Liver (tissue), 9 donors: ENCODE results near the gene SNU13. TPM values are rescaled to one million over a fixed set of nuclear protein-coding genes. Genes with fewer than 3 reads are reported as not detected.

Source experiments
- DNase-seq: peaks from one replicate; pipeline ENCODE4 v3.0.0-alpha.2; 2017; ENCODE audit warnings: low spot score
- H3K27ac ChIP-seq, 2 donors: one replicate each; pipeline ENCODE4 v1.7.0; 2013; ENCODE audit warnings: inconsistent platforms in 2 of 2, low read length in 2 of 2, control low read depth in 1 of 2, low read depth in 1 of 2, mild to moderate bottlenecking in 1 of 2
- H3K27me3 ChIP-seq, 4 donors: one replicate each; pipeline versions ENCODE4 v1.6.1 to v1.7.0; 2013; ENCODE audit warnings: low read length in 3 of 4, inconsistent platforms in 1 of 4, mild to moderate bottlenecking in 1 of 4, moderate library complexity in 1 of 4; ENCODE audit not compliant: control insufficient read depth in 4 of 4, insufficient read depth in 4 of 4
- H3K36me3 ChIP-seq, 4 donors: one replicate each; pipeline versions ENCODE4 v1.6.1 to v1.7.0; 2013; ENCODE audit warnings: low read length in 3 of 4, mild to moderate bottlenecking in 3 of 4, low read depth in 1 of 4, moderate library complexity in 1 of 4; ENCODE audit not compliant: control insufficient read depth in 4 of 4, insufficient read depth in 3 of 4
- H3K4me1 ChIP-seq, 4 donors: one replicate each; pipeline versions ENCODE4 v1.6.1 to v1.7.0; 2013; ENCODE audit warnings: low read length in 3 of 4, mild to moderate bottlenecking in 3 of 4, moderate library complexity in 1 of 4; ENCODE audit not compliant: control insufficient read depth in 4 of 4, insufficient read depth in 4 of 4
- H3K4me3 ChIP-seq, 3 donors: one replicate each; pipeline versions ENCODE4 v1.6.1 to v1.7.0; 2013; ENCODE audit warnings: low read length in 3 of 3, control low read depth in 1 of 3, low read depth in 1 of 3, mild to moderate bottlenecking in 1 of 3
- H3K9ac ChIP-seq, 2 donors: one replicate each; pipeline ENCODE4 v1.7.0; 2013; ENCODE audit warnings: low read length in 2 of 2, mild to moderate bottlenecking in 2 of 2, moderate library complexity in 2 of 2, control low read depth in 1 of 2, low read depth in 1 of 2
- H3K9me3 ChIP-seq, 4 donors: one replicate each; pipeline versions ENCODE4 v1.6.1 to v1.7.0; 2013; ENCODE audit warnings: low read length in 3 of 4; ENCODE audit not compliant: control insufficient read depth in 4 of 4
- ATF3 ChIP-seq: IDR thresholded peaks from 2 replicates; pipeline ENCODE4 v1.6.1; 2016; ENCODE audit warnings: antibody characterized with exemption
- CTCF ChIP-seq: fragments of 150-350 bp; IDR thresholded peaks from 2 replicates; pipeline ENCODE4 v1.5.1; 2017; ENCODE audit warnings: improper control_type of control experiment, low read depth, low read length; ENCODE audit not compliant: missing input control
- EGR1 ChIP-seq, 2 donors: IDR thresholded peaks; 2 replicates each; pipeline ENCODE4 v1.6.1; 2016 to 2018; ENCODE audit warnings: antibody characterized with exemption in 2 of 2, low read depth in 2 of 2
- FOXA1 ChIP-seq: IDR thresholded peaks from 2 replicates; pipeline ENCODE4 v1.6.1; 2016; ENCODE audit warnings: antibody characterized with exemption
- GABPA ChIP-seq, 2 donors: IDR thresholded peaks in 1 of 2; conservative IDR thresholded peaks in 1 of 2; 2 replicates each; pipeline ENCODE4 v1.6.1; 2016; ENCODE audit warnings: antibody characterized with exemption in 2 of 2, mild to moderate bottlenecking in 1 of 2, moderate library complexity in 1 of 2
- HNF4A ChIP-seq, 2 donors: conservative IDR thresholded peaks; 2 replicates each; pipeline ENCODE4 v1.6.1; 2016; ENCODE audit warnings: antibody characterized with exemption in 2 of 2, mild to moderate bottlenecking in 2 of 2
- HNF4G ChIP-seq: IDR thresholded peaks from 2 replicates; pipeline ENCODE4 v1.6.1; 2016; ENCODE audit warnings: antibody characterized with exemption
- JUND ChIP-seq, 2 donors: IDR thresholded peaks; 2 replicates each; pipeline ENCODE4 v1.6.1; 2016; ENCODE audit warnings: antibody characterized with exemption in 2 of 2
- MAX ChIP-seq: IDR thresholded peaks from 2 replicates; pipeline ENCODE4 v1.6.1; 2016; ENCODE audit warnings: antibody characterized with exemption
- NR2F2 ChIP-seq: IDR thresholded peaks from 2 replicates; pipeline ENCODE4 v1.6.1; 2016; ENCODE audit warnings: antibody characterized with exemption
- RAD21 ChIP-seq, 2 donors: IDR thresholded peaks; 2 replicates each; pipeline ENCODE4 v1.6.1; 2016; ENCODE audit warnings: antibody characterized with exemption in 2 of 2, mild to moderate bottlenecking in 2 of 2
- REST ChIP-seq: IDR thresholded peaks from 2 replicates; pipeline ENCODE4 v1.6.1; 2016; ENCODE audit warnings: antibody characterized with exemption, mild to moderate bottlenecking
- SP1 ChIP-seq: IDR thresholded peaks from 2 replicates; pipeline ENCODE4 v1.6.1; 2018; ENCODE audit warnings: antibody characterized with exemption, mild to moderate bottlenecking
- TAF1 ChIP-seq: conservative IDR thresholded peaks from 2 replicates; pipeline ENCODE4 v1.6.1; 2016; ENCODE audit warnings: antibody characterized with exemption, mild to moderate bottlenecking
- ZBTB33 ChIP-seq: IDR thresholded peaks from 2 replicates; pipeline ENCODE4 v1.6.1; 2016; ENCODE audit warnings: antibody characterized with exemption
- WGBS: extraction: QIAGEN DNeasy Blood & Tissue Kit; methylation state at CpG from one replicate; pipeline ENCODE4 v1.1.7; 2013; 5-methylcytosine and 5-hydroxymethylcytosine counted together
- polyA plus RNA-seq, 2 donors: library from polyadenylated mRNA; stranded (reverse) in 1 of 2; unstranded in 1 of 2; fragments of 200-250 nt in 1 of 2; fragments of >200 nt in 1 of 2; fragmentation: Nextera tagmentation in 1 of 2; extraction: Ambion mirVana in 1 of 2; gene quantifications; one replicate each; pipeline versions ENCODE4 v1.2.1 to v1.2.3, GENCODE V29; 2013 to 2015
- total RNA-seq, 2 donors: library from RNA; depleted of rRNA; stranded (reverse); fragments of >200 nt; gene quantifications; one replicate each; pipeline ENCODE4 v1.2.3, GENCODE V29; 2014
- donor health status: healthy.
- donor health status: healthy.
- donor health status: healthy.
- donor health status: healthy.
- donor health status: healthy.

SNU13 gene
- total and polyA plus RNA-seq, 4 donors, result 22.3 to 104 (median 43.9) TPM

- H3K4me3 ChIP-seq, result no peak overlapping the region
- WGBS, result 90% methylated on average over 10 of the region's 10 CpGs
- H3K27ac ChIP-seq, result no peak overlapping the region
- H3K27me3 ChIP-seq, result no peaks in the 10 kb centered on the region
- no peaks in the 10 kb centered on the region for H3K4me1 ChIP-seq
- no peak overlapping the region for H3K9ac ChIP-seq
- no peaks in the 10 kb centered on the region for H3K36me3 ChIP-seq
- H3K9me3 ChIP-seq, result no peaks in the 10 kb centered on the region
- no peak for DNase-seq
- TF ChIP-seq NR2F2 (no peak), FOXA1 (no peak), EGR1 (IDR thresholded peaks at IDR 0.05; ENCODE audit: low read depth in 2 of 2) (no peak), GABPA (IDR thresholded peaks at IDR 0.05 in 1 of 2, conservative IDR thresholded peaks at IDR 0.05 in 1 of 2) (no peak), REST (no peak), ZBTB33 (no peak), RAD21 (IDR thresholded peaks at IDR 0.05) (no peak), CTCF (no peak), TAF1 (no peak), JUND (IDR thresholded peaks at IDR 0.05) (no peak), MAX (no peak), ATF3 (no peak)
Measured at GRCh38 chr22:41709341-41709740, 20.7 kb upstream of the SNU13 start.

GRCh38 chr22:41702763-41703162 lies 14.1 kb upstream of the SNU13 start:
- no peak overlapping the region for H3K27ac ChIP-seq
- no peak for DNase-seq

More at GRCh38 chr22:41702763-41703162, 14.1 kb upstream of the SNU13 start:
- H3K9me3 ChIP-seq, result no peaks in the 10 kb centered on the region
- H3K9ac ChIP-seq, result no peak overlapping the region
- no peaks in the 10 kb centered on the region for H3K27me3 ChIP-seq
- WGBS, result 96% methylated on average over 9 of the region's 9 CpGs
- TF ChIP-seq TAF1 (no peak), HNF4G (no peak), NR2F2 (no peak), FOXA1 (no peak), SP1 (no peak), REST (no peak), HNF4A (conservative IDR thresholded peaks at IDR 0.05) (no peak), CTCF (no peak)
- H3K36me3 ChIP-seq, result no peaks in the 10 kb centered on the region
- H3K4me3 ChIP-seq, result no peak overlapping the region
- peaks cover 3 to 6% (median 5%) of the 10 kb centered on the region in 4 donors for H3K4me1 ChIP-seq
